Mucosa of rectum (tissue), 2 donors: ENCODE results near the gene WBP2.
"Not testable (repeated sequence)": the region's sequence is repeated elsewhere in the genome, so short reads cannot be mapped to it uniquely, and the experiment has no call there.

Experiments used
- H3K27ac ChIP-seq, 2 donors: one replicate each; pipeline ENCODE4 v1.7.0; 2013; ENCODE audit warnings: inconsistent platforms in 2 of 2, low read depth in 2 of 2, low read length in 2 of 2
- H3K27me3 ChIP-seq, 2 donors: one replicate each; pipeline ENCODE4 v1.7.0; 2013; ENCODE audit warnings: low read length in 2 of 2; ENCODE audit not compliant: control insufficient read depth in 2 of 2, insufficient read depth in 2 of 2
- H3K36me3 ChIP-seq, 2 donors: one replicate each; pipeline ENCODE4 v1.7.0; 2013; ENCODE audit warnings: low read length in 2 of 2; ENCODE audit not compliant: control insufficient read depth in 2 of 2, insufficient read depth in 2 of 2
- H3K4me1 ChIP-seq, 2 donors: one replicate each; pipeline ENCODE4 v1.7.0; 2013; ENCODE audit warnings: low read length in 2 of 2, mild to moderate bottlenecking in 1 of 2; ENCODE audit not compliant: control insufficient read depth in 2 of 2, insufficient read depth in 2 of 2
- H3K4me3 ChIP-seq, 2 donors: one replicate each; pipeline ENCODE4 v1.7.0; 2013; ENCODE audit warnings: low read length in 2 of 2
- H3K9ac ChIP-seq, 2 donors: one replicate each; pipeline ENCODE4 v1.7.0; 2013; ENCODE audit warnings: low read length in 2 of 2, low read depth in 1 of 2, mild to moderate bottlenecking in 1 of 2
- H3K9me3 ChIP-seq, 2 donors: one replicate each; pipeline ENCODE4 v1.7.0; 2013; ENCODE audit warnings: low read length in 2 of 2; ENCODE audit not compliant: control insufficient read depth in 2 of 2
- donor health status: healthy.
- donor health status: Normal muscosa, but diverticular disease.

Gene WBP2

DNA sequence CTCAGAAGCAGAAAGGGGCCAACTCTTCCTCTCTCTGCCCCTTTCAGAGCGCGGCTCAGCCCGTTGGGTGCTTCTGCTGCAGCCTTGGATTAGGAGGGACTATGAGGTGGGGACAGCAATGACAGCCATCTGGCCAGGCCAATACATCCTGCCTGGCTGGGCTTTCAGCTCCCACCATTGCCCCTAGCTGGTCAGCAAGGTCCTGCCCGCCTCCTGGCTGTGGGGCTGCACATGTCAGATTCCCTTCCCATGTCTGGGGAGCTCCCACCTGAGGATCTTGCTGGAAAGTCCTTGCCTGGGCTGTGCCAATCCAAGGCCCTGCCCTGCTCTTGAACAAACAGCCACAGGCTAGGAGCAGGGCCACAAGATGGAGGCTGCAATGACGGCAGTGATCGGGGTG lies 33.3 kb upstream of the WBP2 start:
- no peak overlapping the region for H3K9ac ChIP-seq
- H3K4me1 ChIP-seq: no peaks in the 10 kb centered on the region
- no peaks in the 10 kb centered on the region for H3K27me3 ChIP-seq
- H3K9me3 ChIP-seq: no peaks in the 10 kb centered on the region
- H3K4me3 ChIP-seq: no peak overlapping the region
- H3K27ac ChIP-seq: no peak overlapping the region
- H3K36me3 ChIP-seq: peaks cover 11 to 24% of the 10 kb centered on the region in 2 donors

DNA sequence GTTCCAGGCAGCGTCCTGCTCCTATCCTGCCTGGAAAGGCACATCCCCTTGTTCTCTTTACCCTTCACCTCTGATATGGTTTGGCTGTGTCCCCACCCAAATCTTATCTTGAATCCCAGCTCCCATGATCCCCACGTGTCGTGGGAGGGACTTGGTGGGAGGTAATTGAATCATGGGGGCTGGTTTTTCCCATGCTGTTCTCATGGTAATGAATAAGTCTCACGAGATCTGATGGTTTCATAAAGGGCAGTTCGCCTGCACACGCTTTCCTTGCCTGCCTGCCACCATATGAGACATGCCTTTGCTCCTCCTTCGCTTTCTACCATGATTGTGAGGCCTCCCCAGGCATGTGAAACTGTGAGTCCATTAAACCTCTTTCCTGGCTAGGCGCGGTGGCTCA lies 30.7 kb upstream of the WBP2 start:
- H3K9me3 ChIP-seq, H3K27me3 ChIP-seq, H3K36me3 ChIP-seq, H3K4me1 ChIP-seq, H3K27ac ChIP-seq, H3K4me3 ChIP-seq, H3K9ac ChIP-seq: not testable (repeated sequence)

DNA sequence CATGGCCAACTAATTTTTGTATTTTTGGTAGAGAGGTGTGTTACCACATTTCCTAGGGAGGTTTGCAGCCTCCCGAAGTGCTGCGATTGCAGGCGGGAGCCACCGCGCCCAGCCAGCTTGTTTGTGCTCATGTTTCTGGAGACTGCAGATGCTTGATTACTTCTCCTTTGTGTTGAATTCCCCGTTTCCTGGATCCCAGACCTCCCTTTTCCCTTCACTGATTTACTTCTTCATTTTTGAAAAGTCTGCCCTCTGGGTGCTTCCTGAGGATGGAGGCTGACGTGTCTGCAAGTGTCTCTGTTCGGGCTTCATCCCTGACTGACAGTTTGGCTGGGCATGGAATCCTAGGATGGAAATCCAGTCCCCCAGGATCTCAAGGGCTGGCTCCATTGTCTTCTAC lies 30.3 kb upstream of the WBP2 start:
- H3K27ac ChIP-seq: no peak overlapping the region
- H3K27me3 ChIP-seq: no peaks in the 10 kb centered on the region
- no peak overlapping the region for H3K9ac ChIP-seq
- H3K36me3 ChIP-seq: peaks cover 3 to 7% of the 10 kb centered on the region in 2 donors
- no peaks in the 10 kb centered on the region for H3K9me3 ChIP-seq
- H3K4me1 ChIP-seq: no peaks in the 10 kb centered on the region
- H3K4me3 ChIP-seq: no peak overlapping the region

DNA sequence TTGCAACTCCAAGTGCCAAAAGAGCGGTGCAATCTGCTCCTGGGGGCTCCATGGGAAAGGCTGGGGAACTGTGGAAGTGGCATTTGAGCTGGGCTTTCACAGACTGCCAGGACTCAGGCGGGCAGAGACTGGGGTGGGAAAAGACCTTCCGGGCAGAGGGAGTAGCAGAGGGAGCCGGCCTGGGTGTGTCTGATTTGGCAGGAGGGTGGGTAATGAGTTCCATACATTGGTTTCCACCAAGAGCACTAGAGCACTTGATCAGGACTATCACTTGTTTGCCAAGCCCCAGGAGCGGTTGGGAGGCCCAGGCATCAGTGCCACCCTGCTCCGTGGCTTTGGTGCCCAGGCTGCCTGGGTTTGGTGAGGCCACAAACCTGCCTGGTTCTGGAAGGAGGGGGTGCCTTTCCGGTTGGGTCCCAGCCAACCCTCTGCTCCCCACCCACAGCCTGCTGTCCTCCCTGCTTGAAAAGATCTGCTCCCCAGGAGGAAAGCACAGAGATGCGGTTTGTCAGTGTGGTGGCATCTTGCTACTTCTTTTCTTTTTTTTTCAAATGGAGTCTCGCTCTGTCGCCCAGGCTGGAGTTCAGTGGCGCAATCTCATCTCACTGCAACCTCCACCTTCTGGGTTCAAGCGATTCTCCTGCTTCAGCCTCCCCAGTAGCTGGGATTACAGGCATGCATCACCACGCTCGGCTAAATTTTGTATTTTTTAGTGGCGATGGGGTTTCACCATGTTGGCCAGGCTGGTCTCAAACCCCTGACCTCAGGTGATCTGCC lies 26.7 kb upstream of the WBP2 start:
- Histone ChIP-seq H3K27ac (no peak overlapping the region), H3K36me3 (no peaks in the 10 kb centered on the region), H3K9me3 (no peaks in the 10 kb centered on the region), H3K9ac (no peak overlapping the region), H3K27me3 (no peaks in the 10 kb centered on the region), H3K4me1 (peaks cover 6% of the 10 kb centered on the region in 2 donors), H3K4me3 (no peak overlapping the region)

DNA sequence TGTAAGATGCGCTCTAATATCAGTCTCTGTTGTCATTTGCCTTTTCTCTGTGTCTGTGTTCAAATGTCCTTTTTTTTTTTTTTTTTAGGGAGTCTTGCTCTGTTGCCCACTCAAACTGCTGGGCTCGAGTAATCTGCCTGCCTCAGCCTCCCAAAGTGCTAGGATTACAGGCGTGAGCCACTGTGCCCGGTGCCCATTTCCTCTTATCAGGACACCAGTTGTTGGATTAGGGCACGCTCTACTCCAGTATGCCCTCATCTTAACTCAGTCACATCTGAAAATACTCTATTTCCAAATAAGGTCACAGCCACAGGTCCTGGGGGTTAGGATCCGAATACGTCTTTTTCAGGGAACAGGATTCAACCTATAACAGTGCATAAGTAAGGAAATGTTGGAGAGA lies 25.1 kb upstream of the WBP2 start:
- Histone ChIP-seq H3K4me1 (peaks cover 22% of the 10 kb centered on the region in 2 donors), H3K9me3 (no peaks in the 10 kb centered on the region), H3K27ac (no peak overlapping the region)

DNA sequence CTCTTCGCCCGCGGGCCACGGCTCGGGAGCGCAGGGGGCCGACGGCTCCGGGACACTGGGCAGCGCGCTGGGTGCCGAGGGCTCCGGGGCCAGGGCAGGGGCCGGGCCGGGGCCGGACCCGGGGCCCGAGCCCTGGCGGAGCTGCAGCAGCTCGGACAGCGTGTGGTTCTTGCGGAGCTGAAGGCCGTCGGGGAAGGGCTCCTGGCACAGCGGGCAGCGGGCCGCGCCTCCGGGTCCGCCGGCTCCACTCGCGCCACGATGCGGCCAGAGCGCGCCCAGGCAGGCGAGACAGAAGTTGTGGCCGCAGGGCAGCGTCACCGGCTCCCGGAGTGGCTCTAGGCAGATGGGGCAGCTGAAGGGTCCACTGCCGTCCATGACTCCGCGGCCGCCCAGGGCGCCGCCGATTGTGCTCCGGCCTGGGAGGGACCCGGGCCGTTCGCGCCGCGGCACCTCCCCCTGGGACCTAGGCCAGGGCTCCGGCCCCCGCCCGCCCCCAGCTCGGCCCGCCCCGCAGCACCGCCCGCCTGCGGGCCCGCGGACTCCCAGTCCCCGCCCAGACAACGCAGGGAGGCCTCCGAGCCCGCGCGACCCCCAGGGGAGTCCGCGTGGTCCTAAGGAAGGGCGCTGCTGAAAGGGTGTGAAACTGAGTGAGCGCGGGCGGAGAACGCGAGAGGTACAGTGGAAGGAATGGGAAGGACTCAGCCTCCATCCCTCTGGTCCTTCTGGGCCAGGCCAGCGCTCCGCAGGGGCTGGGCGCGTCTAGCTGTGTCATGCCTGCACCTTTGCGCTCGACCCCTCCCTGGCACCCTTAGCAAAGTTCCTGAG lies 23.3 kb upstream of the WBP2 start, which contains the start of gene TRIM47:
TSS of gene TRIM47 (minus strand) at position 408 of the 825 bp plus-strand sequence. CDS start at position 375, 33 bp downstream.
- Histone ChIP-seq H3K4me3 (peak within 1 kb of the TSS; percentile 84 to 85), H3K9me3 (no peaks in the 10 kb centered on the region), H3K4me1 (peaks cover 28% of the 10 kb centered on the region in 2 donors), H3K36me3 (peaks cover 5 to 7% of the 10 kb centered on the region in 2 donors), H3K27me3 (no peaks in the 10 kb centered on the region), H3K27ac (peak within 1 kb of the TSS; percentile 95 to 97), H3K9ac (peak within 1 kb of the TSS; percentile 66 to 87)

More for the DNA sequence above, 25.1 kb upstream of the WBP2 start:
- Histone ChIP-seq H3K27me3 (no peaks in the 10 kb centered on the region), H3K36me3 (no peaks in the 10 kb centered on the region), H3K9ac (no peak overlapping the region), H3K4me3 (no peak overlapping the region)

DNA sequence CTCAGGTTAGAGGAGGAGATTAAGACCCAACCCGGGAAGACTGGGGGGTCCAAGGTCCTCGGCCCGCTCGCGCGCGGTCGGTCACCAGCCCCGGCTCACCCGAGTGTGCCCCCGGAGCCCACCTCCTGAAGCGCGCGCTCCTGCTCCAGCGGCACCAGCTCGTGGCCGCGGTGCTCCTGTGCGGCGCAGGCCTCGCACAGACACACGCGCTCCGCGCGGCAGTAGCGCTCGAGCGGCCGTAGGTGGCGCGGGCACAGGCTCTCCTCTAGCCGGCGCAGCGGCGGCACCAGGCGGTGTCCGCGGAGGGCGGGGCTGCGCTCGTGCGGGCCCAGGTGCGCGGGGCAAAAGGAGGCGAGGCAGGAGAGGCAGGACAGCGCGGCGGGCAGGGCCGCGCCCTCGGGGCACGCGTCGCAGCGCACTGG lies 22.6 kb upstream of the WBP2 start:
- H3K27me3 ChIP-seq: no peaks in the 10 kb centered on the region
- H3K27ac ChIP-seq: peak overlapping the region; percentile 95 to 97
- peaks cover 33% of the 10 kb centered on the region in 2 donors for H3K4me1 ChIP-seq
- H3K9me3 ChIP-seq: no peaks in the 10 kb centered on the region
- H3K36me3 ChIP-seq: peaks cover 5 to 7% of the 10 kb centered on the region in 2 donors
- H3K9ac ChIP-seq: peak overlapping the region; percentile 66 to 87
- peak overlapping the region; percentile 84 to 85 for H3K4me3 ChIP-seq

DNA sequence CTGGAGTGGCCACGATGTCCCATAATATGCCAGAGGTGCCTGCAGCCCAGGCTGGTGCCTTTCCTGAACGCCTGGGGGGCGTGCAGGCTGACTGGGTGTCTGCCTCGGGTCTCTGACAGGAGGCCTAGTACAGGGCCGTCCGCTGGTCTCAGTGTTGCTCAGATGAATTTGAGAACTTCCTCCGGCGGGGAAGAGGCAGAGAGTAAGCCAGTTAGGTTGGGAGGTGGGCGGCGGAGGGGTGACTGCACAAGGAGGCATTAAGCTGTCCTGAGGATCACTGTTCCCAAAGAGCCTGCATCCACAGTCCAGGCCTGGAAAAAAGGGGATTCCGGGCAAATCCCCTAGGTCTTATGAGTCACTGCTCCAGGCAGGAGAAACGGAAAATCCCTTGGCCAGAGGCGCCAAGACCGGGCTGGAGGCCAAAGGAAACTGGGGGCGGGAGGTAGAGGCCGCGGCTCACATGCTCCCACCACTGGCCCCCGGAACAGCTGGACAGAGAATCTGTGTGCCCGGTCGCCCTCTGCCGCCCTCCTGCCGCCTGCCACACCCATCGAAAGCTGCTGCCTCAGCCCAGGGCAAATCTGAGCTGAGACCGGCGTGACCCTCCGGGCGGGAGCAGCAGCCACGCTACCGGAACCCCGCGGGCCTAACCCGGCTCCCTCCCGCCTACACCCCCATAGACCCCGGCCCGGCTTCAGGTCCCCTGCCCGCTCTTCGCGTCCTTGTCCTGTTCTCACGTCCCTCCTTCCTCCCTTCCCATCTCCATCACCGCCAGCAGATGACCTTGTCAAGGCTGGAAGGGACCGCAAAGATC lies 22.0 kb upstream of the WBP2 start:
- Histone ChIP-seq H3K4me1 (peaks cover 39 to 40% of the 10 kb centered on the region in 2 donors), H3K36me3 (peaks cover 5 to 7% of the 10 kb centered on the region in 2 donors), H3K27me3 (no peaks in the 10 kb centered on the region), H3K4me3 (peak overlapping the region; percentile 84 to 85), H3K27ac (peak overlapping the region; percentile 95 to 97), H3K9me3 (no peaks in the 10 kb centered on the region), H3K9ac (peak overlapping the region; percentile 66 to 87)

DNA sequence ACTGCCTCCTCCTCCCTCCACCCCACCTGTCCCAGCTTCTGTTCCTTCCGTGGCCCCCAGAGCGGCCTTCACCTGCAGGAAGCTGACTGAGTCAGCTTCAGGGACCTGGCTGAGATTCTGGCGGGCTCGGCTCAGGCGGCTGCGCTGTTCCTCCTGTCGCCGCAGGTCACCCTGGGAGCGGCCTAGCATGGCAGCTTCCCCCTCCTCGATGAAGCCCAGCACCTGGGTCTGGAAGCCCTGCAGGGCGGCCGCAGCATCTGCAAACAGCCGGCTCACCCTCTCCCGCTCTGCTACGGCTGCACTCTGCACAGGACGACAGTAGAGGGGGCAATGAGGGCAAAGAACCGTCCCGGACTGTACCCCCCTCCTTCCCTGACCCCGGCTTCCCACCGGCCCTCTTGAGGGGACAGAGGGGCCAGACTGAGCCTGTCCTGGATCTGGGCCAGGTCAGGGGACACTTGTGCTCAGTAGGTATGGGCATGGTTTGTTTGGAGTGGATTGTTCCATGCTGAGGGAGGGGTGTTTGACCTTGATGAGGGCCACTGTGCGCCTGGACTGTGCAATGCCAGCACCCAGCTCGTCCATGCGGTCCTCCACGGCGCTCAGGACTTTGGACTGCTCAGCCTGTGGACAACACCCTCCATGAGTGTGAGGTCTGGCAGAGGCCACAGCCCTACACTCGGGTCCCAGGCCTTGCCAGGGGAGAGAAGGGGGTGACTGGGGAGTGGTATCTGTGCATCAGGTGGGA lies 21.2 kb upstream of the WBP2 start:
- Histone ChIP-seq H3K4me1 (peaks cover 39 to 40% of the 10 kb centered on the region in 2 donors), H3K27me3 (no peaks in the 10 kb centered on the region), H3K4me3 (peak overlapping the region; percentile 84 to 85), H3K9ac (peak overlapping the region; percentile 66 to 87), H3K36me3 (peaks cover 5 to 7% of the 10 kb centered on the region in 2 donors), H3K9me3 (no peaks in the 10 kb centered on the region), H3K27ac (peak overlapping the region; percentile 95 to 97)
